NCI-H69 (cell line): Measurements from ENCODE around the gene ZNF683.
A peak's percentile ranks its signal among the peaks of the same experiment; 100 is the strongest.
"Not testable (repeated sequence)": the region's sequence is repeated elsewhere in the genome, so short reads cannot be mapped to it uniquely, and the experiment has no call there.

Experiments used
- DNase-seq: peaks from one replicate; lab custom pipeline; 2025; lab: John Stamatoyannopoulos, UW

The ZNF683 gene

GRCh38 chr1:26372611-26373010 is at the start of gene ZNF683:
Gene ZNF683, minus strand, starts transcription at chr1:26372750. Its CDS starts 4,179 bp downstream, at chr1:26368571.
- DNase-seq, result not testable (repeated sequence)

- DNase-seq, result peak; percentile 33
These were observed 46.9 kb upstream of the ZNF683 start for GRCh38 chr1:26419494-26419893.

GRCh38 chr1:26418865-26419349 is 46.4 kb upstream of the ZNF683 start:
- DNase-seq, result no peak

GRCh38 chr1:26417111-26417759 is 44.7 kb upstream of the ZNF683 start:
- DNase-seq, result peak; percentile 79

- DNase-seq, result no peak
These were observed 40.5 kb upstream of the ZNF683 start for GRCh38 chr1:26413031-26413430.

- DNase-seq, result no peak
These were observed 39.8 kb upstream of the ZNF683 start for GRCh38 chr1:26412180-26412840.

- DNase-seq, result no peak
These were observed 39.1 kb upstream of the ZNF683 start for GRCh38 chr1:26411624-26412074.

- no peak for DNase-seq
These were observed 38.4 kb upstream of the ZNF683 start, which contains the start of gene LIN28A for GRCh38 chr1:26410706-26411623. Gene LIN28A, plus strand, starts transcription at chr1:26410817. Its CDS starts 75 bp downstream, at chr1:26410892.

- peak; percentile 32 for DNase-seq
These were observed 36.7 kb upstream of the ZNF683 start for GRCh38 chr1:26409191-26409807.

- DNase-seq, result no peak
These were observed 36.1 kb upstream of the ZNF683 start for GRCh38 chr1:26408604-26409003.

- DNase-seq, result no peak
These were observed 32.8 kb upstream of the ZNF683 start for GRCh38 chr1:26405281-26405915.

GRCh38 chr1:26404641-26405040 is 32.1 kb upstream of the ZNF683 start:
- DNase-seq, result no peak

GRCh38 chr1:26403656-26404055 is 31.1 kb upstream of the ZNF683 start:
- no peak for DNase-seq

- no peak for DNase-seq
These were observed 29.3 kb upstream of the ZNF683 start for GRCh38 chr1:26401891-26402290.

- DNase-seq, result no peak
These were observed 26.5 kb upstream of the ZNF683 start for GRCh38 chr1:26399034-26399433.

- no peak for DNase-seq
These were observed 23.2 kb upstream of the ZNF683 start for GRCh38 chr1:26395754-26396153.

GRCh38 chr1:26391450-26391849 is 18.9 kb upstream of the ZNF683 start:
- peak; percentile 47 for DNase-seq

- no peak for DNase-seq
These were observed 17.2 kb upstream of the ZNF683 start for GRCh38 chr1:26389604-26390247.

- DNase-seq, result no peak
These were observed 16.4 kb upstream of the ZNF683 start for GRCh38 chr1:26388791-26389445.

- DNase-seq, result peak; percentile 68
These were observed 14.9 kb upstream of the ZNF683 start for GRCh38 chr1:26387447-26387846.
